HG02943 (cell line): ENCODE results near the gene AREG.
"Not testable (repeated sequence)": the region's sequence is repeated elsewhere in the genome, so short reads cannot be mapped to it uniquely, and the experiment has no call there.

Experiments
- ATAC-seq: cut with Tn5 transposase; IDR thresholded peaks from one replicate; pipeline ENCODE4 v1.9.1; 2021; ENCODE audit warnings: mild to moderate bottlenecking, low read depth, moderate library complexity; ENCODE audit not compliant: unreplicated experiment

AREG gene, protein sequence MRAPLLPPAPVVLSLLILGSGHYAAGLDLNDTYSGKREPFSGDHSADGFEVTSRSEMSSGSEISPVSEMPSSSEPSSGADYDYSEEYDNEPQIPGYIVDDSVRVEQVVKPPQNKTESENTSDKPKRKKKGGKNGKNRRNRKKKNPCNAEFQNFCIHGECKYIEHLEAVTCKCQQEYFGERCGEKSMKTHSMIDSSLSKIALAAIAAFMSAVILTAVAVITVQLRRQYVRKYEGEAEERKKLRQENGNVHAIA

GRCh38 chr4:74444891-74445642, at the start of gene AREG:
Gene AREG, plus strand, starts transcription at chr4:74445136. Its CDS starts 210 bp downstream, at chr4:74445346.
- ATAC-seq, result peak; percentile 90

DNA sequence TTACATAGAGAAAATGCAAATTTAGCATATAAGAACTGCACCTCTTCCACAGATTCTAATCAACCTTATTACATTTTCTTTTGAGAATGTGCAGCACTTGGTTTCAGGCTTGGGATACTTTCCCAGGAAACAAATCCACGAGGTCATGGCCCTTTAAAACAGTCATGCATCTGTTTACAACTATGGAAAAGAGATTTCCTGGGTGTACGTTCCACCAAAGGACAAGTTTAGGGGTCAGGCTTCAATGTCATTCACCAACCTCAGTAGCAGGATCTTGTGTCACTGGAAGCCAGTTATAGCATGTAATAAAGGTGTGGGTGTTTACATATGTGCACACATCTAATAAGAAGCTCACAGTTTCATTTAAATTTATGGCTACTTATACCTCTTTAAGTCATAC, 49.3 kb upstream of the AREG start:
- no peak for ATAC-seq

- ATAC-seq, result no peak
These were observed 47.0 kb upstream of the AREG start for GRCh38 chr4:74397748-74398426.

DNA sequence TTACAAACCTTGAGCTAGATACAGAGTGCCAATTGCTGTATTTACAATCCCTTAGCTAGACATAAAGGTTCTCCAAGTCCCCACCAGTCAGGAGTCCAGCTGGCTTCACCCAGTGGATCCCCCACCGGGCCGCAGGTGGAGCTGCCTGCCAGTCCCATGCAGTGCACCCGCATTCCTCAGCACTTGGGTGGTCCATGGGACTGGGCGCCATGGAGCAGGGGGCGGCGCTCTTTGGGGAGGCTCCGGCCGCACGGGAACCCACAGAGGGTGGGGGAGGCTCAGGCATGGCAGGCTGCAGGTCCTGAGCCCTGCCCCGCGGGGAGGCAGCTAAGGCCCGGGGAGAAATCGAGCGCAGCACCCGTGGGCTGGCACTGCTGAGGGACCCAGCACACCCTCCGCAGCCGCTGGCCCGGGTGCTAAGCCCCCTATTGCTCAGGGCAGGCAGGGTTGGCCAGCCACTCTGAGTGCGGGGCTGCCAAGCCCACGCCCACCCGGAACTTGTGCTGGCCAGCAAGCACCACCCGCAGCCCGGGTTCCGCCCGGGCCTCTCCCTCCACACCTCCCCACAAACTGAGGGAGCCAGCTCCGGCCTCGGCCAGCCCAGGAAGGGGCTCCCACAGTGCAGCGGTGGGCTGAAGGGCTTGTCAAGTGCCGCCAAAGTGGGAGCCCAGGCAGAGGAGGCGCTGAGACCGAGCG, 45.9 kb upstream of the AREG start:
- not testable (repeated sequence) for ATAC-seq

DNA sequence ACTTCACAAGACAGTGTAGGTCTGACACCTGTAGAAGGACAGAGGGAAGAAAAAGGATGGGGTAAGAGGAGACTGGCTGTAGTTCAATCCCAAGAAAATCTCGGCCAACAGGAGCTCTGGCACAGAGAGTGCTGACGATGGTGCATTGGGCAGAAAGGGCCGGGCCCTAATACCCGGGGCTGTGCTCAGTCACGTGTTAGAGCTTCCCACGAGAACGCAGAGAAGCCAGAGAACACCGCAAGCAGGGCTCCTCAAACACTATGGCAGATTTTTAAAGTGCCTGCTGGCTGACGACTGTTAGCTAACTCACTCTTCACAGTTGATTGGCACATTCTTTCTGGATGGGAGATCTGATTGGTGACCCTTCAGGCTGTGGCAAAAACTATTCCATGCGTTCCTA, 44.5 kb upstream of the AREG start:
- no peak for ATAC-seq

DNA sequence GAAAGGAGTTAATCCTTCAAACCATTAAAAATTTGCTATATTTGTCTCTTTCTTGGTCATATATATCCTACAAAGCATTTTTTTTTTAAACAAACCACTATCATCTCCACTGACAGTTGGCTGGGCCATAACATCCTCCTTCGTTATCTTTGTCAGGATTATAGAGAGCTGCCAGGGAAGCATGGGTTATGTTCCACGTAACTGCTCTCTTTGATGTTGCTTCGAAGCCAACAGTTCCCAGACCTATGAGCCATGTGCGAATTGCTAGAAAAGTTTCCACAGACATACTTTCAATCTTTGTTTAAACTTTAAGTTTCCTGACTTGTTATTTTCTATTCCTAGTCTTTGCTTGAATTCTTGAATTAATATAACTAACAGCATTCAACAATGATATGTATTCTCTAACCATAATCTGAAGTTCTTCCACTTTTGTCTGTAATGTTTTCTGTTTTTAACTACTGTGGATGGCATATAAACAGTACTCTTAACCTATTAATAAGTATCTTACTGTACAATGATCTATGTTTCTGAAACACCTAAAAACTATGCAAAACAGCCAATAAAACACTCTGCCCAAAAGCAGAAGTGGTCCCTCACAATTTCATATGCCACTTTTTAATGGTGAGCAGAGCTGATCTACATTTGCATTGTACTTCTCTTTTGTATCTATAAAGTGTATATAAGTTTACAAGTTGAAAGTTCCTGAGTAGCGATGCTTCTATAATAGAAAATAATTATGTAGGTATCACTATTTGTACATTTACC, 42.1 kb upstream of the AREG start:
- ATAC-seq, result peak; percentile 99

DNA sequence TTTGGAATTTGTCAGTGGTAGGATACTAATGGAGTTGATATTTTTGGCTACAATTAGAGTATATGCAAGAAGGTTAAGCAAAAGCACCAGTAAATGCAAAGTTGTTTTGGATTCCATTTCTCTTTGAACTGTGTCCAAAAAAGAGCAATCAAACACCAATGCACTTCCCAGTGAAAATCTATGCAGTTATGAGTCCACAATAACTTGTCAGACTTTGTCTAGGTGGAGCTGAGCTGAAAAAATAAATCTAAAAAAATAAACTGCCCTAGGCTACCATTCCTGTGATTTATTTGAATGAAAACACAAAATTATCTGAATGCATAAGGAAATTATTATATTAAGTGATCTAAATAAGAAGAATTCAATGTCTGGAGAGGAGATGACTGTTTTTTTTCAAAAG, 37.0 kb upstream of the AREG start:
- no peak for ATAC-seq

GRCh38 chr4:74408639-74409038, 36.3 kb upstream of the AREG start:
- ATAC-seq, result no peak

DNA sequence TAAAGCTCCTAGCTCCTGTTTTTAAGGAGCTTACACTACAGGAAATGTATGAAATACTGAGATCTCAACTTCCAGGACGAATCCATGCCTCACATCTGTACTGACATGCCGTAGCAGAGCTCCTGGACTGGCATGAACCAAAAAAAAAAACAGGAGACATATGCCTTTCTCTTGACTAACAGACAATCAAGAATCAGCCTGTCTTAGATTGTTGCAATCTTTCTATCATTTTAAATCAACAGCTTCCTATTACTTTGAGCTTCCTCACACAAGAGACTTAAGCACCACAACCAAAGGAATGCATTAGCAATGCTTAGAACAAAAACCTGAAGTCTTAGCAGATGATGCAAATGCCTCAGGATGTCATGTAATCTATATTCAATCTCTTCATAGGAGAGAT, 34.7 kb upstream of the AREG start:
- no peak for ATAC-seq

DNA sequence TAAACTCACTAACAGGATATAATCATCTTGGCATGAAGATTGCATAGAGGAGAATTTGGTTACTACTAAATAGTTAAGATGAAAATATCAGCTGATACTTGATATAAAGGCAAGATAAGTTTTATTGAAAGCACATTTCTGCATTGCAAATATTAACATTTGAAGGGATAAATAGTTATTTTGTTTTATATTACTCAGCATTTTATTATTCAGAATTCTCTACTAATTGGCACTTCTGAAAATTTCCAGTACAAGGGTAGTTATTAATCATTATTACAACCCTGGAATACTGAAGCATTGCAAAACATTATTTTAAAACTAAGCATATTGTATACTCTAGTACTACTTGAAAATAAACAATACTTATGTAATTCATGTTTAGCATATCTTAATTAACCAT, 32.7 kb upstream of the AREG start:
- no peak for ATAC-seq

- ATAC-seq, result no peak
These were observed 31.7 kb upstream of the AREG start for GRCh38 chr4:74413265-74413664.

- no peak for ATAC-seq
These were observed 30.7 kb upstream of the AREG start for GRCh38 chr4:74414149-74414809.

- no peak for ATAC-seq
These were observed 29.2 kb upstream of the AREG start for GRCh38 chr4:74415602-74416300.

DNA sequence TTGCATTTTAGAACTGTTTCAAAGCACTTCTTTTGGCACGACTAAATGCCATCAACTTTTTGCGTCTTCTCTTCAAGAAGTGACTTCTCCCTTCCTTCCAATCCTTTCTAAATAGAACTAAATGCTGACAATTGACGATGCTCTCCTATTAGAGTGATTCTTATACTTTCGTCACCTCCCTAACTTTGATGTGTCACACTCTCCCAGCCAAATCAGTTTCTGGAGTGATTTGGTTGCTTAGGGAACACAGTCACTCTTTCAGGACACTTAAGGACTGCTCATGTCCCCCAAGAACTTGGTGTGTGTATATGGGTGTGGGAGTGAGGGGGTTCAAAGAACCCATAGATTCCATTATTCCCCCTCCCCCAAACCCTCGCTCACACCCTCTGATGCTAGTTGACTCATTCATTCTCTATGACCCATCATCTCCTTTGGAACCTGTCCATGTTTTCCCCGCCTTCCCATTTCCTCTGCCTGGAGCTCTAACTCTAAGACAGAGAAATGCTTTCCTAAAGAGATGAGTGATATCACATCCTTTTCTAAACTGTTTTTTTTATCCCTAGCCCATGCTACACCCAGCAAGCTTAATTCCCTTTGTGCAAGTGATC, 26.8 kb upstream of the AREG start:
- ATAC-seq, result no peak

GRCh38 chr4:74420863-74421262, 24.1 kb upstream of the AREG start:
- no peak for ATAC-seq

DNA sequence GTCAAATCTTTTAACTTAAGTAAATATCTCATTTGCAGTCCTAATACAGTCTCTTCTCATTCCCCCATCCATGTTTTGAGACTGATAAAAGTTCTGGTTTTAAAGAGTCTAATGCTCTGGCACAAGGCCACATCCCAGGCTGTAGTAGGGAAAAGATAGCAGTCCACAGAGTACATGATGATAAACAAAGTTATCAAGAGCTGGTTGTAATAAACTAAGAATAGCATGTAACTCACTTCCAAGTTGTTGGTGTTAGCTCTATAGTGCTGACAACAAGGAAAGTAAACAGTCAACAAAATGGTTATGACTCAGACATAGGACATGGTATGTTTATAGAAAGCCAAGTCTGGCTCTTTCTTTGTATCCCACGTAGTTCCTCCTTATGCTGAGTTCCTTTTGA, 21.8 kb upstream of the AREG start:
- ATAC-seq, result no peak

GRCh38 chr4:74424111-74424510, 20.8 kb upstream of the AREG start:
- no peak for ATAC-seq

DNA sequence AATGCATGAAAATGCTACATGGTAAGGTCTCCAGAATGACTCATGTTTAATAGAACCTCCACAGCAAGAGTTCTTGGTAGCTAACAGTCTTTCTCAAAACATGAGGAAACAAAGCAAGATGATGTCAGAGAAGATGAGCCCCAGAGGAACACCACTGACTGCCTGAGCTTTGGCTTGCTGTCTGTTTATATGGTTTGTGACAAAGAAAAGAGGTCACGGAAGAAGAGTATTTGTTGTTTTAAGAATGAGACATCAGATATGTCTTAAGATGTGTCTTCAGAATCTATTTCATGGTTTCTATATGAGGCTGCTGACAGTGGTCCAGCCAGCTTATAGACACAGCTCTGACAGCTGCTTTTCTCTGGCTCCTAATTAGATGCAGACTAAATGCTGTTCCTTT, 18.8 kb upstream of the AREG start:
- no peak for ATAC-seq

- no peak for ATAC-seq
These were observed 16.7 kb upstream of the AREG start for GRCh38 chr4:74428276-74428675.
